Measurements from ENCODE around the gene PTGIR. TPM values are rescaled to one million over a fixed set of nuclear protein-coding genes. Genes with fewer than 3 reads are reported as not detected.

PTGIR gene
- total and polyA plus RNA-seq, 2 donors (not counting 1 experiment from before 2014, with no cell fraction given), result 16.5 to 27.8 TPM

DNA sequence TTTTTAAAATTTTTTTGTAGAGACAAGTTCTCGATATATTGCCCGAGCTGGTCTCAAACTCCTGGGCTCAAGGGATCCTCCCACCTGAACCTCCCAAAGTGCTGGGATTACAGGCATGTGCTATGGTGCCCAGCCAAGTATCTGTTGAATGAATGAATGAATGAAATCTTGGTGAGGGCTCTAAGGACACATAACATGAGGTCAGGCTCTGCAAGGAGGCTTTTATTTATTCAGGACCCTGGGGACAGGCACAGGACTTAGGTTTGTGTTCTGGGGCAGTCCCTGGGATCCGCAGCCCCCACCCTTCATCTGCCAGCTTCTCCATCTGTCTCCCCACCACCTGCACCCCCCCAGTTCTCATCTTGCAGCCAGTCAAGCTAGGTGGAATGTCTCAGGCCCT lies 4.6 kb downstream of the PTGIR start:
- Histone ChIP-seq H3K27ac (ENCODE audit: insufficient read depth, low read length) (no peak overlapping the region), H2AFZ (ENCODE audit: low read length) (no peak overlapping the region), H3K9ac (ENCODE audit: insufficient read depth, low read length) (no peak overlapping the region), H4K20me1 (ENCODE audit: control insufficient read depth, extremely low read depth, insufficient read depth, low read length) (no peaks in the 10 kb centered on the region), H3K9me3 (ENCODE audit: control insufficient read depth, insufficient read depth, low read depth, low read length) (no peaks in the 10 kb centered on the region), H3K4me1 (ENCODE audit: control insufficient read depth, extremely low read depth, insufficient read depth, low read length) (peaks cover 38% of the 10 kb centered on the region), H3K4me3 (replicated peaks in 1 of 4; ENCODE audit: control extremely low read depth in 1 of 4, insufficient read depth in 1 of 4, low read depth in 3 of 4, low read length in 4 of 4) (peak overlapping the region in 1 of 4 experiments; percentile 7), H3K4me2 (ENCODE audit: extremely low read depth, insufficient read depth, low read length) (peak overlapping the region; percentile 41), H3K79me2 (ENCODE audit: control insufficient read depth, insufficient read depth, low read length) (peaks cover 30% of the 10 kb centered on the region), H3K36me3 (ENCODE audit: control insufficient read depth, insufficient read depth, low read length) (peaks cover 3% of the 10 kb centered on the region), H3K27me3 (ENCODE audit: control insufficient read depth, insufficient read depth, low read length) (no peaks in the 10 kb centered on the region)
- no peak for TF ChIP-seq CTCF (conservative IDR thresholded peaks at IDR 0.05 in 1 of 2, IDR thresholded peaks at IDR 0.05 in 1 of 2; ENCODE audit: low read depth in 1 of 2, low read length in 2 of 2)
- TF ChIP-seq EZH2 (IDR thresholded peaks at IDR 0.05; ENCODE audit: low read length, missing control alignments), result no peak
- no peak for DNase-seq (ENCODE audit: low read depth in 2 of 2)

DNA sequence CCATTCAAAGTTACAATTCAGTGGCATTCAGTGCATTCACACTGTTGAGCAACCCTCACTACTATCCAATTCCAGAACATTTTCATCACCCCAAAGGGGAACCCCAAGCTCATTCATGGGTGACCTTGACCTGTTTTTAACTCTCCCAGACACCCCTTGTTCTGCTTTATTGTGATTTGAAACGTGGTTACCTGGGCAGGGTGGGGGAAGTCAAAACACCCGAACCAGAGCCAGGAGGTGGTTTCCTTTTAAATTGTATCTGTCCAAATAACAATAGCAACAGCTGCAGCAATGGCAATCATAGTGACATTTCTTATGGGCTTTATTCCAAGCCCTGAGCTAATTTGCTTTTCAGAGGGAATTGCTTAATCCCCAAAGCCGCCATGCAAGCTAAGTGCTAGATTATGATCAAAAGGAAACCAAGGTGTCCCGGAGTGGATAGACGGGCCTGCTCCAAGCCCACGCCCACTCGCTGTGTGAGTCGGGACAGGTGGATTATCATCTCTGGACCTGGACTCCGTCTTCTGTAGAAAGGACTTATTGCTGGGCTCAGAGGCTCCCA lies 6.1 kb downstream of the PTGIR start:
- H3K4me3 ChIP-seq (replicated peaks in 1 of 4; ENCODE audit: control extremely low read depth in 1 of 4, insufficient read depth in 1 of 4, low read depth in 3 of 4, low read length in 4 of 4), result no peak overlapping the region
- H3K27ac ChIP-seq (ENCODE audit: insufficient read depth, low read length), result no peak overlapping the region
- TF ChIP-seq CTCF (conservative IDR thresholded peaks at IDR 0.05 in 1 of 2, IDR thresholded peaks at IDR 0.05 in 1 of 2; ENCODE audit: low read depth in 1 of 2, low read length in 2 of 2), result no peak
- TF ChIP-seq EZH2 (IDR thresholded peaks at IDR 0.05; ENCODE audit: low read length, missing control alignments), result no peak
- peak in 1 of 2 donors; percentile 76 for DNase-seq (ENCODE audit: low read depth in 2 of 2)
- peaks cover 3% of the 10 kb centered on the region for H3K36me3 ChIP-seq (ENCODE audit: control insufficient read depth, insufficient read depth, low read length)
- no peaks in the 10 kb centered on the region for H3K9me3 ChIP-seq (ENCODE audit: control insufficient read depth, insufficient read depth, low read depth, low read length)
- peaks cover 25% of the 10 kb centered on the region for H3K79me2 ChIP-seq (ENCODE audit: control insufficient read depth, insufficient read depth, low read length)
- peaks cover 36% of the 10 kb centered on the region for H3K4me1 ChIP-seq (ENCODE audit: control insufficient read depth, extremely low read depth, insufficient read depth, low read length)
- no peaks in the 10 kb centered on the region for H3K27me3 ChIP-seq (ENCODE audit: control insufficient read depth, insufficient read depth, low read length)
- H4K20me1 ChIP-seq (ENCODE audit: control insufficient read depth, extremely low read depth, insufficient read depth, low read length), result no peaks in the 10 kb centered on the region
- no peak overlapping the region for H3K4me2 ChIP-seq (ENCODE audit: extremely low read depth, insufficient read depth, low read length)
- H2AFZ ChIP-seq (ENCODE audit: low read length), result no peak overlapping the region
- no peak overlapping the region for H3K9ac ChIP-seq (ENCODE audit: insufficient read depth, low read length)

GRCh38 chr19:46617601-46618000 lies 7.3 kb downstream of the PTGIR start:
- TF ChIP-seq EZH2 (IDR thresholded peaks at IDR 0.05; ENCODE audit: low read length, missing control alignments) (no peak), CTCF (conservative IDR thresholded peaks at IDR 0.05 in 1 of 2, IDR thresholded peaks at IDR 0.05 in 1 of 2; ENCODE audit: low read depth in 1 of 2, low read length in 2 of 2) (no peak)
- Histone ChIP-seq H3K4me2 (ENCODE audit: extremely low read depth, insufficient read depth, low read length) (no peak overlapping the region), H3K4me3 (replicated peaks in 1 of 4; ENCODE audit: control extremely low read depth in 1 of 4, insufficient read depth in 1 of 4, low read depth in 3 of 4, low read length in 4 of 4) (no peak overlapping the region), H3K27me3 (ENCODE audit: control insufficient read depth, insufficient read depth, low read length) (no peaks in the 10 kb centered on the region), H2AFZ (ENCODE audit: low read length) (no peak overlapping the region), H3K9me3 (ENCODE audit: control insufficient read depth, insufficient read depth, low read depth, low read length) (no peaks in the 10 kb centered on the region), H3K79me2 (ENCODE audit: control insufficient read depth, insufficient read depth, low read length) (peaks cover 15% of the 10 kb centered on the region), H3K9ac (ENCODE audit: insufficient read depth, low read length) (no peak overlapping the region), H3K36me3 (ENCODE audit: control insufficient read depth, insufficient read depth, low read length) (no peaks in the 10 kb centered on the region), H3K27ac (ENCODE audit: insufficient read depth, low read length) (peak overlapping the region; percentile 30), H4K20me1 (ENCODE audit: control insufficient read depth, extremely low read depth, insufficient read depth, low read length) (no peaks in the 10 kb centered on the region), H3K4me1 (ENCODE audit: control insufficient read depth, extremely low read depth, insufficient read depth, low read length) (peaks cover 36% of the 10 kb centered on the region)
- no peak for DNase-seq (ENCODE audit: low read depth in 2 of 2)
